Lung (tissue), 10 donors: Measurements from ENCODE around the gene ANKRD36C. TPM values are rescaled to one million over a fixed set of nuclear protein-coding genes. Genes with fewer than 3 reads are reported as not detected.
"Not testable (repeated sequence)": the region's sequence is repeated elsewhere in the genome, so short reads cannot be mapped to it uniquely, and the experiment has no call there.

ENCODE experiments used
- ATAC-seq: fragments of 200-7000 bp; cut with Tn5 transposase; one replicate; pipeline ENCODE4 v1.9.1; 2020; ENCODE audit warnings: moderate number of reproducible peaks; ENCODE audit not compliant: insufficient read depth, low FRiP score
- DNase-seq, 3 donors: peaks; one replicate each; pipeline ENCODE4 v3.0.0-alpha.2; 2013 to 2017
- H3K27ac ChIP-seq, 2 donors: one replicate each; pipeline ENCODE4 v1.5.1; 2013; ENCODE audit warnings: mild to moderate bottlenecking in 2 of 2, moderate library complexity in 2 of 2, control low read depth in 1 of 2, inconsistent platforms in 1 of 2, low read depth in 1 of 2, low read length in 1 of 2
- H3K27me3 ChIP-seq, 3 donors: one replicate each; pipeline ENCODE4 v1.5.1; 2013; ENCODE audit warnings: low read length in 2 of 3; ENCODE audit not compliant: control insufficient read depth in 3 of 3, insufficient read depth in 3 of 3
- H3K36me3 ChIP-seq, 4 donors: one replicate each; pipeline ENCODE4 v1.5.1; 2013; ENCODE audit warnings: low read length in 4 of 4, mild to moderate bottlenecking in 1 of 4, moderate library complexity in 1 of 4; ENCODE audit not compliant: control insufficient read depth in 4 of 4, insufficient read depth in 4 of 4
- H3K4me1 ChIP-seq, 5 donors: one replicate each; pipeline ENCODE4 v1.5.1; 2013; ENCODE audit warnings: low read length in 5 of 5, mild to moderate bottlenecking in 2 of 5, moderate library complexity in 1 of 5; ENCODE audit not compliant: control insufficient read depth in 5 of 5, insufficient read depth in 5 of 5
- H3K4me3 ChIP-seq: one replicate; pipeline ENCODE4 v1.5.1; 2013; ENCODE audit warnings: mild to moderate bottlenecking, control low read depth, moderate library complexity
- H3K9ac ChIP-seq, 2 donors: one replicate each; pipeline ENCODE4 v1.5.1; 2013; ENCODE audit warnings: low read length in 2 of 2, control low read depth in 1 of 2; ENCODE audit not compliant: insufficient read depth in 1 of 2
- H3K9me3 ChIP-seq, 4 donors: one replicate each; pipeline ENCODE4 v1.5.1; 2013; ENCODE audit warnings: low read length in 3 of 4, mild to moderate bottlenecking in 1 of 4, moderate library complexity in 1 of 4; ENCODE audit not compliant: control insufficient read depth in 4 of 4, insufficient read depth in 3 of 4
- WGBS, 2 donors: extraction: QIAGEN DNeasy Blood & Tissue Kit; methylation state at CpG; one replicate each; pipeline ENCODE4 v1.1.7; 2013; 5-methylcytosine and 5-hydroxymethylcytosine counted together
- polyA plus RNA-seq, 2 donors: library from polyadenylated mRNA; stranded (reverse); fragments of 200-250 nt; gene quantifications; one replicate each; pipeline ENCODE4 v1.2.1, GENCODE V29; 2013
- total RNA-seq, 2 donors: library from RNA; depleted of rRNA in 1 of 2; stranded (reverse); fragments of >200 nt in 1 of 2; gene quantifications; one replicate each; pipeline ENCODE4 v1.2.1, GENCODE V29; 2014 to 2021
- donor health status: Bipolar disorder and iron deficiency.
- donor health status: healthy.
- donor health status: DM: yes; HTN: yes; CAD: no.

The ANKRD36C gene
- total and polyA plus RNA-seq, 4 donors: 2.6 to 114 (median 14.3) TPM

DNA sequence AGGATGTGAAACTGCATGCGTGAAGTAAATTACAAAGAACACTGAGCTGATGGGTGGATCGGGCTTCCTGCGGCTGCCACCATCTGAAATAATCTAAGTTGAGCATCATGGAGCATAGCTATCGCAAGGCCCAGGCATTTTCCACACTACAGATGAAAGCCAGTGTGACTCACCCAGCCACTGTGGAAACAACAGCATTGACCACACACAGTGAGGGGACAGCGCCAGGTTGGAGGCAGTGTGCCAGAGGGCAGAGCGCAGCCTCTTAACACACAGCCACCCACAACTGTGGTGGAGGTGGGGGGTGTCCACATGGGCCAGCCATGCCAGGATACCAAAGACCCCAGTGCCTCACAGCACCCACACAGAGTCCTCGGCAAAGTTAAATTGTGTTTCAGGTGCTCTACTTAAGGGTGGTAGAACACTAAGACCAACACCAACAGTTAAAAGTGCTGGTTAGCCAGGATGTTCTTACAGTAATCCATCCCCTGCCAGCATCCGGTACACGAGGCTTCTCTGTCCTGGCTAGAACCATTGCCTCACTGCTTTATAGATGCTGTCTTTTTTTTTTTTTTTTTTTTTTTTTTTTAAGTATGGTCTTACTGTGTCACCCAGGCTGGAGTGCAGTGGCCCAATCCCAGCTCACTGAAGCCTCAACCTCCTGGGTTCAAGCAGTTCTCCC, 28.4 kb upstream of the ANKRD36C start:
- H3K9me3 ChIP-seq, H3K36me3 ChIP-seq, ATAC-seq, H3K4me1 ChIP-seq, H3K27me3 ChIP-seq, H3K4me3 ChIP-seq, H3K27ac ChIP-seq, H3K9ac ChIP-seq, DNase-seq: not testable (repeated sequence)
- 77 to 94% methylated on average over 3 of the region's 9 CpGs for WGBS, 2 donors

DNA sequence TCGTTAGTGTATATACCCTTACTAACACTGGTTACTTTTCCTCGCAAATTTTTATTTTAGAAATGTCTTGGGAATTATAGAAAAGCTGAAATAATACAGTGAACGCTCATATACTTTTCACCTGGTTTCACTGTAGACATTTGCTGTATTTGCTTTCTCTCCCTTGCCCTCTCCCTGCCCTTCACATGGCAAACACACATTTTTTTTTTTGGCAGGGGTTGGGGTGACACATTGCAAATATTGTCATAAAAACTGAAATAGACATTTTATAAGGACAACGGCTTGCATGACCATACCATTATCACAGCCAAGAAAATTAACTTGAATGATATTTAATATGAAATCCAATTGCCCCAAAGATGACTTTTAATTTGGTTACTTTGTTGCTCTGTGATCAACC, 24.7 kb upstream of the ANKRD36C start:
- H3K27ac ChIP-seq, H3K4me3 ChIP-seq, H3K9ac ChIP-seq, H3K27me3 ChIP-seq, H3K9me3 ChIP-seq, ATAC-seq, H3K4me1 ChIP-seq, DNase-seq, H3K36me3 ChIP-seq: not testable (repeated sequence)
- 62 to 93% methylated on average over 3 of the region's 4 CpGs for whole genome bisulfite sequencing, 2 donors

DNA sequence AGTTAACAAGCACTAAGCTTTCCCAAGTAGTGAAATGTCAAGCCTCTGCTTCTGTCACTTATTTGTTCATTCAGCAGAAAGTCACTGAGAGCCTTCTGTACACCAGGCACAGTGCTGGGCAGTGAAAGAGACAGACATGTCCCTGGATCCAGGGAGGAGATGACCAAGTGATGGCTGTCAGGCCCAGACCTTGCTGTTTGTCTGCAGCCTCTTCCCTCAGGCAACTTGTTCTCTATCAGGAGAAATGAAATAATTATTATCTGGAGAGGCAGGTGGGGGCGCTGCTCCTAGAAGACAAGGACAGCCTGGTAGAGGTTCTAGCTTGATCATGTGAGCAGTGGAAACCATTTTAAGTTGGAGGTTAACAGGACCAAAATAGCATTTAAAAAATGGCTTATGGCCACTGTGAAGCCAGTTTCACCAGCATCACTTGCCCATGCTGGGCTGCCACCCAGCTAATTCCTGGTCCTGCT, 21.2 kb upstream of the ANKRD36C start:
- not testable (repeated sequence) for H3K27ac ChIP-seq

DNA sequence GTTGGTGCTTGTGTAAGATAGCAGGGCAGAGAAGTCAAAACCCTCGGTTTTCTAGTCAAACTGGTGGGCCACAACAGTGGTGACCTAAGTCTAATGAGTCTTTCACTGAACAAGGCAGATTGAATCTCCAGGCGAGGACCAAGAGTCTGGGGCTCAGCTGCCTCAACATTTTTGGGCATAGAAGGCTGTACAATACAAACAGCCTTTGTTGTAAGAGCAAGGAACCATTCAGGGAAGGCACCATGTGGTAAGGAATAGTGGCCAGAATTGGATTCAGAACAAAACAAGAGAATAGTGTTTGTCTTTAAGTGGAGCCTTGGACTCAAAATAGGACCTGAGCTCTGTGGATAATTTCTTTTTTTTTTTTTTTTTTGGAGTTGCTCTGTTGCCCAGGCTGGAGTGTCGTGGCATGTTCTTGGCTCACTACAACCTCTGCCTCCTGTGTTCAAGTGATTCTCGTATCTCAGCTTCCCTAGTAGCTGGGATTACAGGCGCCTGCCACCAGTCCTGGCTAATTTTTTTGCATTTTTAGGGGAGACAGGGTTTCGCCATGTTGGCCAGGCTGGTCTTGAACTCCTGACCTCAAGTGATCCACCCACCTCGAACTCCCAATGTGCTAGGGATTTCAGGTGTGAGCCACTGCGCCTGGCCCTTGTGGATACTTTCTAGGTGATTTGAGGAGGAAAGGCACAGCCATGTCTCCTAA, 20.6 kb upstream of the ANKRD36C start:
- not testable (repeated sequence) for H3K36me3 ChIP-seq, H3K9ac ChIP-seq, H3K4me1 ChIP-seq, H3K27me3 ChIP-seq, ATAC-seq, H3K9me3 ChIP-seq, H3K27ac ChIP-seq, H3K4me3 ChIP-seq, DNase-seq
- 78 to 93% methylated on average over 8 of the region's 8 CpGs for WGBS, 2 donors

More for the DNA sequence above, 21.2 kb upstream of the ANKRD36C start:
- H3K4me3 ChIP-seq, H3K4me1 ChIP-seq, H3K27me3 ChIP-seq, H3K9me3 ChIP-seq, H3K9ac ChIP-seq, ATAC-seq, H3K36me3 ChIP-seq, DNase-seq: not testable (repeated sequence)
- WGBS, 2 donors: 87 to 90% methylated on average over 1 of the region's 1 CpG

DNA sequence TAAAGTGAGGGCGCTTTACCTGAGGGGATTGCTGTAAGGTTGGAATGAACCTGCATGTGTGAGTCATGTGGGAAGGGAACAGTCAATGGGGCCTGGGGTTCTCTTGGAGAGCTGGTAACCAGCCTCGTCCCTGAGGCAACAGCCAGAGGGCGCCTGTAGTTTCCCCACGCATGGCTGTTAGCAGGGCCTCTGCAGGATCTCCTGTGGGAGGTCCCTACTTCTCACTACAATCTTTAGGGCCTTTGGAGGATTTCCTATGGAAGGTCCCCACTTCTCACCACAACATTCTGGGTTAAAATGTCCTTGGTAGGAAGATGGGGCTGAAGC, 19.5 kb upstream of the ANKRD36C start:
- H3K9ac ChIP-seq, H3K27ac ChIP-seq, H3K4me3 ChIP-seq, H3K36me3 ChIP-seq, H3K4me1 ChIP-seq, H3K9me3 ChIP-seq, H3K27me3 ChIP-seq: not testable (repeated sequence)
- DNase-seq (peak in 2 of 3 donors; percentile 15 to 43), ATAC-seq (peak; percentile 44)
- WGBS, 2 donors: 30 to 48% methylated on average over 4 of the region's 4 CpGs

DNA sequence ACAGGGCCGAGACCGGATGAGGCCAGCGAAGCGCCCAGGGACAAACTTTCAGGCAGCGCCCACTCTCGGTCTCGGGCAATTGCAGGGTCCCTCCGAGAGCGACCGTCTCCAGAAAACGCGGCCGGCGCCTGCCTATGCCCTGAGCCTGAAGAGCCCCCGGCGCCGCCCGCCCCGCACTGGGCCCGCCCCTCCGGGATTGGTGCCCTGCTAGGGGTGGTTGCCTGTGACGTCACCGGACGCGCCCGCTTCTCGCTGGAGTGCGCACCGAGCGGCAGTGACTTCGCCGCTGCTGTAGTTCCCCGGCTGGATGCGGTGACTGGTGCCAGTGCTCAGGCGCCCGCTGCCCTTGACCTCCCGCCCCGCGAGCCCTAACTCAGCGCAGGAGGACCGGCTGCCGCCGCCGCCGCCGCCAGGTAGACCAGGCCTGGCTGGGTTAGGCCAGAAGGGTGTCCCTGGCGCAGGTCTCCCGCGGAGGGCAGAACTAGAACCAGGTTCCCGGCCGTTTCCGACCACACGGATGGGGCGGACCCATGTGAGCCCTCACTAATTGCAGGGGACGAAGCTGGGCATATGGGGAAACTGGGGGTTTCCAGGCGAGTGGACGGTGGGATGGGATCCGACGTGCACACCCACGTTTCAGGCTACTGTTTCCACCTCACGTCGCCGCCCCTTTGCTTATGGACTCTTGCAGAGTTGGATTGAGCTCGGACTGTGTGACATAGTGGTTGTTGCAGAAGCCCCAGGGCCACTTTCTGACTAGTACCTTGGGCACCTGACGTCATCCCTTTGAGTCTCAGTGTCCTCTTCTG, 18.9 kb upstream of the ANKRD36C start:
- H3K27ac ChIP-seq: peak overlapping the region; percentile 59 to 87
- not testable (repeated sequence) for H3K36me3 ChIP-seq, H3K4me1 ChIP-seq, H3K27me3 ChIP-seq, H3K9me3 ChIP-seq
- DNase-seq (peak; percentile 95 to 97 (median 95)), ATAC-seq (peak; percentile 99)
- WGBS, 2 donors: 0 to 1% methylated on average over 22 to 34 of the region's 65 CpGs
- H3K9ac ChIP-seq: peak overlapping the region in 1 of 2 donors; percentile 3
- H3K4me3 ChIP-seq: peak overlapping the region; percentile 48

DNA sequence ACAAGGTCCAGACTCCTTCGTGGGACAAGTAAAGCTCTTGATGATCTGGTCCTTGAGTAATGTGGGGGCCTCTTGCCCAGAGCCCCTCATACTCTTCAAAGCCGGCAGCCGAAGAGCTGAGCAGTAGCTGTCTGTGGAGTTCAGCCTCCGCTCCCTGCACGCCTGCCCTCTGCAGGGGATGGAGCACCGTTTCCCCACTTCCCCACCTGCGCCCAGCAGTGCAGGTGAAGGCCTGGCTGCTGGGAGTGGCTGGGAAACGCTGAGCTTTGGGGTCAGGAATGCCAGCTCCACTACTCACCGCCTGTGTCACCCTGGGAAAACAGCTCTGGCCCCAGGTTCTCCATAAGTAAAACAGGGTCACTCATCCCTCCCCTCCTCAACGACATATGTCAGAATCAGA, 18.2 kb upstream of the ANKRD36C start:
- WGBS, 2 donors: 15 to 16% methylated on average over 9 to 10 of the region's 10 CpGs
- H3K4me3 ChIP-seq, H3K9me3 ChIP-seq, H3K36me3 ChIP-seq, H3K4me1 ChIP-seq, H3K27me3 ChIP-seq: not testable (repeated sequence)
- peak; percentile 23 for ATAC-seq
- peak; percentile 22 to 39 (median 25) for DNase-seq
- Histone ChIP-seq H3K27ac (peak overlapping the region; percentile 59 to 87), H3K9ac (peak overlapping the region; percentile 3 to 49)

DNA sequence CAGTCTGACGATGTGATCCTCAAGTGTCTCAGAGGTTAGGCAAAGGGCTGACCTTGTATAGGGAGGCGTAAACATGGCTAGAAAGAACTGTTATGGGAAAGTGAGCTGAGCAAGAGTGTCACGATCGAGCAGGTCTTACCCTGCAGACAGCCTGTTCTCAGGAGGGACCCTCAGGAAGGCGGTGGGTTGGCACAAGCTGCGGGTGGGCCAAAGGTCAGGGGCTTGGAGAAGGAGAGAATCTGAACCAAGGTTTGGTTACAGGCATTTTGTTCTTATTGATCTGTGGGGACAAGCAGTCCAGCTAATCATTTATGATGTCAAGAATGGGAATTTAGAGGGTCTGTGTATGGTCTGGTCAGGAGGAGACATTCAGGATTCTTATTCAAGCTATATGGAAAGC, 16.4 kb upstream of the ANKRD36C start:
- WGBS, 2 donors: 83 to 84% methylated on average over 6 of the region's 6 CpGs
- not testable (repeated sequence) for ATAC-seq, H3K4me1 ChIP-seq, H3K4me3 ChIP-seq, H3K9ac ChIP-seq, DNase-seq, H3K36me3 ChIP-seq, H3K27me3 ChIP-seq, H3K27ac ChIP-seq, H3K9me3 ChIP-seq
